HG02981 (cell line): ENCODE data around the gene C15orf39.
"Not testable (repeated sequence)": the region's sequence is repeated elsewhere in the genome, so short reads cannot be mapped to it uniquely, and the experiment has no call there.

ENCODE experiments used
- ATAC-seq: cut with Tn5 transposase; IDR thresholded peaks from one replicate; pipeline ENCODE4 v1.9.1; 2021; ENCODE audit warnings: mild to moderate bottlenecking, moderate library complexity; ENCODE audit not compliant: unreplicated experiment

C15orf39 gene

DNA sequence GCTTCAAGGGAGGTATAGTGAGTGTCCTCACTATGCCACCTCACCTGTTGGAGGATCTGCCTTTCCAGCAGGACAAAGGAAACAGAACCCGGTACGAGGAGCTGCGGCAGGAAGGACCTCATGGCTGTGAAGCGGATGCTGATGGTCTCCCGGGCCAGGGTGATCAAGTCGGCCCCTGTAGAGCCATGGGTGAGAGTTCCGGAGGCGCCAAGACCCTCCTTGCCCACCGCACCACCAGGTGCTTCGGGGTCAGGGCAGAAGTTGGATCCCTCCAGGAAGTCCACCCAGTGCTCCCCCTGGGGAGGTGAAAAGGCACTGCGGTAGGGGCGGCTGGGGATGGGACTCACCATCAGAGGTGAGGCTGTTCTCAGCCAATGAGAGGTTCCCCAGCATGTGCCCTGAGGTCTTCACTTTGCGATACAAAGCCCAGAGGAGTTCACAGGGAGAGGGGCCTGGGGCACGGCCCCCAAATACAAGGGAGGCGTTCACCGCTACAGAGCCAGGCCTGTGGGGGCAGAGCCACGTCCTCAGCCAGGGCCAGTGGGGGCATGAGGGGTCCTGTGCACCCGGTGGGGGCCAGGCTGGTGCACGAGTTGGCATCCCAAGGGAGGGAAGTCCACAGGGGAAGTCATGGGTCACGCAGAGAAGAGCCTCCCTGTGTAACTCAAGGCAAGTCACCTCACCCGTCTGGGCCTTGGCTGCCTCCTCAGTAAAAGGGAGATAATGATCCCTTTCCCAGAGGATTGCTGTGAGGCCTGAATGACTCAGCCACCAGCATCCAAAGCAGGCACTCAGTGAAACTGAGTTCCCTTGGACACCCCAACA, 27.7 kb downstream of the C15orf39 start:
- no peak for ATAC-seq

GRCh38 chr15:75230016-75230343, 28.3 kb downstream of the C15orf39 start:
- ATAC-seq: no peak

DNA sequence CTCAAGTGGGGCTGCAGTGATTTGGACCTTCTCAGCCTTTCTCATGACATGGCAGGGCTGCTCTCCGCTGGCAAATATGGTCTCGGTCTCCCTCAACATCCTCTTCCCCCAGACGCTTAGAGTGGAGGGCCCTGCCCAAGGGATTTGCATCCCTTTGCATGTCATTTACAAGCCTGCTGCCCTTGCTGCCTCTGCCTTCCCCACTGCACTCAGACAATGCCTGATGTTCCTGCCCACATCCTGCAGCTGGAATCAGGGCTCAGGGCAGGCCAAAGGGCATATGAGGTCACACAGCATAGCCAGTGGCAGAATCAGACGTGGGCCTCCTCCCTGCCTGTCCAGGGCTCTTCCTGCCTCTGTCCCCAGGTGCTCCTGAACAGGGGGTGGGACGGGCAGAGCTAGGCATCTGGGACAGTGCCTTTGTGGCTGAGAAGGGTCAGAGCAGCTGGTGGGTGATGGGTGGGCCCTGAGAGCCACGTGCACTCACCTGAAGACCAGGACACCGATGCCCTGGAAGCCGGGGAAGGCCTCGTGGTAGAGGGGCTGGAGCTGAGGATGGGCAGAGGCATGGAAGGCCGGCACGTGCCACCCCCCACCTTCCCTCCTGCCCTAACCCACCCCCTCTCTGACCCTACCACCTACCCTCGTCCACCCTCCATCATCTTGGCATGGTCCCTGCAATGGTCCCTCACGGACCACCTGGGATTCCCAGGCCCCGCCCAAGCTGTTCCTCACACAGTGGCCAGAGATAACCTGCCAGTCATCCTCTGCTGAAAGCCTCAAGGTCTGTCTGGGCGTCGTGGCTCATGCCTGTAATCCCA, 29.1 kb downstream of the C15orf39 start:
- ATAC-seq: no peak

GRCh38 chr15:75231836-75232235, 30.2 kb downstream of the C15orf39 start:
- no peak for ATAC-seq

DNA sequence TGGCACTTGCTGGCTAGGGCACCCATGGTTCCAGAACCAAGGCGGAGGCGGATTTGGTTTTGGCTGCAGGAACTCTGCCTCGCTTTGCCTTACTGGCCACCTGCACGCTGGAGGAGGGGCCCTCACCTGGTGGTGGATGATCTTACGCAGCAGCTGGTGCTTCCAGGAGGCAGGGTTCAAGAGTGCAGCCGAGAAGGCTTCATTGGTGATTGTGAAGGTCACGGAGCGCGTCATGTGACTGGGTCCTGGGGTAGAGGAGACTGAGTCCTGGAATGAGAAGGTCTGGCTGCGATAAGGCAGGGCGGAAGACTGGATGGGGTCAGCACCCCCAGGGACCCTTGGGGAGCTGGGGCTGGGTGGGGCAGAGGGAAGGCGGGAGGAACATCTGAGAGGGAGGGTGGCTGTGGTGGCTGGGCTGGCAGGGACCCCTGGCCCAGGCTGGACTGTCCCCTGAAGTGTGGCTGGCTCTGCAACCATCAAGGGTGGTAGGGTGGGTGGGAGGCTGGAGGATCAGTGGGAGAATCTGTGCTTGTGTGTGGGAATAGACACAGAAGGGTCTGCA, 30.7 kb downstream of the C15orf39 start:
- ATAC-seq: no peak

- no peak for ATAC-seq
Measured at GRCh38 chr15:75232826-75233503, 31.3 kb downstream of the C15orf39 start.

- ATAC-seq: no peak
Measured at GRCh38 chr15:75233504-75234190, 32.0 kb downstream of the C15orf39 start.

DNA sequence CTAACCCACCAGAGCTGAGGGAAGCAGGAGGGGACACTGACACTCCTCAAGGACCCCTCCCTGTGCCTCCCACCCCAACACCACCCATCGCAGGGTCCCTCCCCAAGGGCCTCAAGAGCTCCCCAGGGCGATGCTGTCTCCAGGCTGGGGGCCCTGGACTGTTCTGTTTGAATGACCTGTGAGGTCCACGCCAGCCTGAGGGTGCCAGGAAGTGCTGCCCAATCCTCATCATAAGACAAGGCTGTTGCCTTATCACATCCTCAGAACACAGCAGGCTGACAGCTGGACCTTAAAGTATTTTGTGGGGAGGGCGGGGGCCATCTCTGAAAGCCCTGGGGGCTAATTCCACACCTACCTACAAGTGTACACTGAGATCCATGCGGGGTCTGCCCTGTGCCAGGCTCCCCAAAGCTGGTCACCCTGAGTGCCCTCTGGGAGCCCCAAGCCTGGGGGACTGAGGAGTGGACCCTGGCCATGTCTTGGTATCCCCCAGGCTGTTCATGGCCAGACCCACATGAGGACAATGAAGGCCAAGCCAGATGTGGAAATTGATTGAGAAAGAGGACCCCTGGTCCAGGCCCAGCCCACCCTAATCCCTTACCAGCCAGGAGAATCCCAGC, 32.6 kb downstream of the C15orf39 start:
- ATAC-seq: no peak

- no peak for ATAC-seq
Measured at GRCh38 chr15:75235051-75235673, 33.5 kb downstream of the C15orf39 start.

- ATAC-seq: no peak
Measured at GRCh38 chr15:75235760-75236729, 34.4 kb downstream of the C15orf39 start.

DNA sequence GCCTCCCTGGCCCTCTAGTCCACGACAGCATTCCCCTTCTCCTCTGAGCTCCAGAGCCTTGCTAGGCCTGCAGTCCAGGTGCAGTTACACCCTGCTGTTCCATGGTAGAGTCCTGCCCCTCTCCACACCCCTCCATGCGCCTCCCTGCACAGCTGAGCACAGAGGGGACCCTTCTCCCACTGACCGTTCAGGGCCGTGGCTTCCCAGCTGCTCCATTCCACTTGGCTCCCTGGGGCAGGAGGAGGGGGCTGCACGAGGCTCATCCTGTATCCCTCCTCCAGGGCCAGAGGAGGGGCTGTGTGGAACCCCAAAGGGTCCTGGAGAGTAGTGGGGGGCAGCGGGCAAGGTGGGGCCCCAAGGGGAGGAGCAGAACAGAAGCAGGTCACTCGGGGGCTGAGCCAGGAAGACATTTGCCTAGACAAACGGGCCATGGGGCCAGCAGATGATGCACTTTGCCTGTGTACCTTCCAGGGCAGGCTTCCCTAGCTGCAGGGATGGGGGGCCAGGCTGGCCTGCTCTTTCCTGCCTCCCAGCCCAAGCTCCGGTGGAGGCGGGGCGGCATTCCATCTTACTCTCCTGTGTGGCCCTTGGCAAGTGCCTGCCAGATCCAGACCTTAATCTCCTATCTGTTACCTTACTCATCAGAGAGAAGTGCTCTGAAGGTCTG, 35.8 kb downstream of the C15orf39 start:
- no peak for ATAC-seq

DNA sequence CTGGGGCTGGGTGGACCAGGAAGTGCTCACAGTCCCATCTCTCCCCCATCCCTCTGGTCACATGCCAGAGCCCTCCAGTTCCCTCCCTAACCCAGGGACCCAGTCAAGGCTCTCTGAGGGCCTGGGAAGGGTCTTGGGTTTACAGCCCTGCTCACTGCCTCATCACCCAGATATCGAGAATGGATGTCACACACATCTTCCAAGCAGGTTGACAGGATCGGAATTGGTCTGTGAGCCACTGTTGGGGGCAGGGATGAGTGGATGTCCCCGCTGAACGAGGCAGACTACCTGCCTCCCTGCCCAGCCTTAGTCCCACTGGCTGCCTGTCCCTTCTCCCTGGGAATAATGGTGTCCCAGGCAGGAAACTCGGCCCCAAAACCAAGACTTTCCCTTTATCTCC, 36.5 kb downstream of the C15orf39 start:
- no peak for ATAC-seq

DNA sequence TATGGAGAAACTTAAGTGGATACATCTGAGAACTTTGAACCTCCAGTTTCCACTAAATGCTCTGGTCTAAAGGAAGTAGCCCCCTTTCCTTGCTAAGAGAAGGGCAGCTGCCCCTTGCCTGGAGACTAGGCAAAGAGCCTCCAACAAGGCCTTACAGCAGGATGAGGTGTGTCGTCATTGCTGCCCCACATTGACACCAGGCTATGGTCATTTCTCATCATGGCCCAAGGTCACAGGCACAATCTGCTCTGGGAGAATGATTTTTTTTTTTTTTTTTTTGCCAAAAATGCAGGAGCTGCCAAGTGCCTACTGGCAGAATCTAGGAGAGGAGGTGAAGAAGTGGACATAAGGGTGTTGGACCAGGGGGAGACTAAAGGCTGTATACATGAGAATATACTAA, 44.1 kb downstream of the C15orf39 start:
- not testable (repeated sequence) for ATAC-seq

DNA sequence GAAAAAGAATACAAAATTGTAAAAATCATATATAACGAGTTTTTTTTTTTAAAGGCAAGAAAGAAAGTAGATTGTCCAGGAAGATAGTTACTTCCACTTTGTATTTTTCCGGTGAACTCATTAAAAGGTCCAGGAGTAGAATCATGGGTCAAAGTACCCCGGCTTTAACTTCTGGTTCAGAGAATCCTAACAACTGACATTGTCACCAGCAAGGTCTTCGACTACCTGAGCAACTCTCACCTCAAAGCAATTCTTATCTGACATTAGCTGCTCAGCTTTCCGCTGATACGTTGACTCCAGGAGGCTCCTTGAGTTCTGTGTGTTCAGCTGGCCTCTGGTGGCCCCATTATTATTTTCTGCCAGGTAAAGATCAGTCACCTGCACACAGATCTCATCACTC, 47.3 kb downstream of the C15orf39 start:
- not testable (repeated sequence) for ATAC-seq

GRCh38 chr15:75249726-75250125, 48.0 kb downstream of the C15orf39 start:
- no peak for ATAC-seq

- not testable (repeated sequence) for ATAC-seq
Measured at GRCh38 chr15:75251343-75251742, 49.7 kb downstream of the C15orf39 start.

DNA sequence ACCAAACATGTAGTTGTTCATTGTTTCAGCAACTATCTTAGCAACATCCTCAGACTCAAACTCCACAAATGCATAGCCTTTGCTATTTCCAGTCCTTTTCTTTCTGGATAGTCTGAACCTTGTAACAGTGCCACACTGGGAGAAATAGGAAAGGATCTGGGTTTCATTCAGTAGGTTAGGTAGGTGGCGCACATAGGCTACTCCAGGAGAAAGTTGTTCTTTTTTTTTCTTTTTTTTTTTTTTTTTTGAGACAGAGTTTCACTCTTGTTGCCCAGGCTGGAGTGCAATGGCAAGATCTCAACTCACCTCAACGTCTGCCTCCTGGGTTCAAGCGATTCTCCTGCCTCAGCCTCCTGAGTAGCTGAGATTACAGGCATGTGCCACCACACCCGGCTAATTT, 50.6 kb downstream of the C15orf39 start:
- ATAC-seq: not testable (repeated sequence)

- ATAC-seq: not testable (repeated sequence)
Measured at GRCh38 chr15:75258034-75258433, 56.4 kb downstream of the C15orf39 start, which contains the start of gene GOLGA6C. Gene GOLGA6C, plus strand, starts transcription at chr15:75258334. Its CDS starts 265 bp downstream, at chr15:75258599.
